Lower leg skin (tissue), 3 donors: Measurements from ENCODE around the gene ASGR2.

Experiments
- CTCF ChIP-seq, 3 donors: fragments of 450-650 bp; IDR thresholded peaks; one replicate each; pipeline ENCODE4 v1.5.1; 2016; ENCODE audit warnings: antibody characterized with exemption in 3 of 3, mild to moderate bottlenecking in 3 of 3, moderate library complexity in 2 of 3
- POLR2A ChIP-seq, 2 donors: fragments of 450-650 bp; IDR thresholded peaks; one replicate each; pipeline ENCODE4 v1.6.1; 2016 to 2017; ENCODE audit warnings: antibody characterized with exemption in 2 of 2, mild to moderate bottlenecking in 1 of 2, moderate library complexity in 1 of 2

- TF ChIP-seq CTCF (IDR thresholded peaks at IDR 0.05) (no peak), POLR2A (IDR thresholded peaks at IDR 0.05) (no peak)
Measured at GRCh38 chr17:7094652-7095019, 20.0 kb downstream of the ASGR2 start.
